Subcutaneous abdominal adipose tissue (tissue), 5 donors: ENCODE data around the gene TMEM183A.

Experiments
- H3K27ac ChIP-seq: one replicate; pipeline ENCODE4 v1.7.0; 2013; ENCODE audit warnings: low read depth, mild to moderate bottlenecking, inconsistent platforms, low read length, moderate library complexity
- H3K27me3 ChIP-seq, 5 donors: one replicate each; pipeline ENCODE4 v1.7.0; 2013; ENCODE audit warnings: low read length in 5 of 5, inconsistent platforms in 1 of 5; ENCODE audit not compliant: control insufficient read depth in 5 of 5, insufficient read depth in 4 of 5
- H3K36me3 ChIP-seq, 5 donors: one replicate each; pipeline ENCODE4 v1.7.0; 2013; ENCODE audit warnings: low read length in 5 of 5; ENCODE audit not compliant: control insufficient read depth in 5 of 5, insufficient read depth in 5 of 5
- H3K4me1 ChIP-seq, 5 donors: one replicate each; pipeline ENCODE4 v1.7.0; 2013; ENCODE audit warnings: low read length in 5 of 5, mild to moderate bottlenecking in 3 of 5, moderate library complexity in 1 of 5; ENCODE audit not compliant: control insufficient read depth in 5 of 5, insufficient read depth in 5 of 5
- H3K4me3 ChIP-seq, 5 donors: one replicate each; pipeline ENCODE4 v1.7.0; 2013; ENCODE audit warnings: low read length in 5 of 5, low read depth in 1 of 5
- H3K9ac ChIP-seq, 5 donors: one replicate each; pipeline ENCODE4 v1.7.0; 2013; ENCODE audit warnings: low read length in 5 of 5, mild to moderate bottlenecking in 4 of 5, moderate library complexity in 3 of 5
- H3K9me3 ChIP-seq, 5 donors: one replicate each; pipeline ENCODE4 v1.7.0; 2013; ENCODE audit warnings: low read length in 5 of 5; ENCODE audit not compliant: control insufficient read depth in 5 of 5
- donor health status: healthy.
- donor health status: healthy.
- donor health status: healthy.
- donor health status: healthy.
- donor health status: healthy.

TMEM183A gene

DNA sequence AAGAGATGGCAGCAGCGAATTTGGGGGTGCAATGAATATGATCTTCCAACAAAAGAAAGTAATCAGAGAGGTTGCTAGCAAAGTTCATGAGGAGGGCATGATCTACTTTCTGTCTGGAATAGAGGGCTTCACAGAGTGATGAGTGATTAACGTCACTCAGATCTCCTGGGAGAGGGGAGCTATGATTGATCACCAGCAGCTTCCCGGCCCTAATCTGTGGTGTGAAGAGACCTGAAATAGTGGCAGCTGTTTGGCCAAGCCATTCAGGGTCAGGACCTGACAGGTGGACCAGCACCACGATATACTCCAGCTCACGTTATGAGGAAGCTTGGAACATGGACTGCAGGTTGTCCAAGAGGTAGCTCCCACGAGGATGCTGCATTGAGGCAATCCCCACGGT, 19.9 kb upstream of the TMEM183A start:
- no peak overlapping the region for H3K9ac ChIP-seq
- no peaks in the 10 kb centered on the region for H3K4me1 ChIP-seq
- no peak overlapping the region for H3K27ac ChIP-seq
- no peaks in the 10 kb centered on the region for H3K36me3 ChIP-seq
- peaks cover 0 to 14% (median 8%) of the 10 kb centered on the region in 5 donors for H3K27me3 ChIP-seq
- H3K4me3 ChIP-seq: no peak overlapping the region
- no peaks in the 10 kb centered on the region for H3K9me3 ChIP-seq

DNA sequence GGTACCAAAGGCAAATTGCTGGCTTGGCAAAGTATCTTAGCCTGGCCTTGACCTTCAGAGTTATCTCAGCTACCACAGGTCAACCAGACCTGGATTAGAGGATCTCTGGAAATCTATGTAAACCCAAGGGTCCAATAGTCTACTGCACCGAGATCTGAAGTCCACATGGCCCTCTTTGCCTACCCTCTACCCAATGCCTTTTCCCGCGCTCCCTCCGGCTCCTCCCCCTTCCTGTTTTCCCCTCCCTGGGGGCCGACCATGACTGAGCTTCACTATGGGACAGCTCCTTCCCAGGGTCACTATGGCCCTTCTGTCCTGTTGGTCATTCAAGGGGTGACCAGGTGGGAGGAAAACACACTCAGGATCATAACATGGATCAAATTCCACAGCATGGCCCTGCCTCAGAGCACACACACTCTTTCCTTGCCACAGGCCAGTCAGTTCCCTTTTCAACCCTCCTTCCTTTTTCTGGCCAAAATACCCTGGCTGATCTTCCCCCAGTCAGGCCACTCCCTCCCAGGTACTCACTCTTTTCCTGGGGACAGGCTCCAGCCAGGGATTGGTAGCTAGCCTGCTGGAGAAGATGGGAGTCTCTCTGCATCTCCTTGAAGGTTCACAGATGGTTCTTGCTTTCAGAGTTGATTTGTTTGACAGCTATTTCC, 19.1 kb upstream of the TMEM183A start:
- Histone ChIP-seq H3K4me3 (no peak overlapping the region), H3K9ac (no peak overlapping the region), H3K27me3 (peaks cover 0 to 14% (median 8%) of the 10 kb centered on the region in 5 donors), H3K36me3 (no peaks in the 10 kb centered on the region), H3K4me1 (no peaks in the 10 kb centered on the region), H3K9me3 (no peaks in the 10 kb centered on the region), H3K27ac (no peak overlapping the region)

DNA sequence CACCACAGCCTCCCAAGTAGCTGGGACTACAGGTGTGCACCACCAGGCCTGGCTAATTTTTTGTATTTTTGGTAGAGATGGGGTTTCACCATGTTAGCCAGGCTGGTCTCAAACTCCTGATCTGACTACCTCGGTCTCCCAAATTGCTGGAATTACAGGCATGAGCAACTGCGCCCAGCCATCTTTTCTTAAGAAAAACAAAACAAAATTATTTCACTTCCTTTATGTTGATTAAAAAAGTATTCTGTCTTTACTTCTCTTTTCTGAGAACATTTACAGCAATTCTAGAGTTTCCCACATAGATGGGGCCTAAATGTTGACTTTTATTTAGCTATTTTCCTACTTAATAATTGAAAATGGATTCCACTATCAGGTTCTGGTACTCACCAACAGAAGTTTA, 17.3 kb upstream of the TMEM183A start:
- no peak overlapping the region for H3K9ac ChIP-seq
- H3K4me1 ChIP-seq: no peaks in the 10 kb centered on the region
- no peaks in the 10 kb centered on the region for H3K36me3 ChIP-seq
- H3K4me3 ChIP-seq: no peak overlapping the region
- no peaks in the 10 kb centered on the region for H3K9me3 ChIP-seq
- H3K27me3 ChIP-seq: peaks cover 0 to 14% (median 8%) of the 10 kb centered on the region in 5 donors
- no peak overlapping the region for H3K27ac ChIP-seq

DNA sequence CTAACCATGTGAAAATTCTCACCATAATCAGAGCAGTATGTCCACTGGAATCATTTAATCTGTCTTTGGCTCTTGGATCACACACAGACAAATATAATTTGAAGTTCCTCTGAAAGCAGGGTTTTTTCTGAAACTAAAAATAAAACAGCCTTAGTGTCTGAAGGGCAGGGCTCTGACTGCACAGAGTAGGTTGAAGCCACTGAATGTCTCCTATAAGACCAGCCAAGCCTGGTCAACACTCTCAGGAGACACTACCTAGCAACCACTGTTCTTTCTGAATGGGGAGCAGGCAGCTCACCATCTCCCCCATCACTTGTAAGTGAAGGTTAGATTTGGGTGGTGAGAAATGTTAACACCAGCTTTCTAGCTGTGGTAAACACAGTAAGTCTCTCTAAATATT, 16.1 kb upstream of the TMEM183A start:
- Histone ChIP-seq H3K36me3 (no peaks in the 10 kb centered on the region), H3K27ac (no peak overlapping the region), H3K27me3 (peaks cover 0 to 16% (median 8%) of the 10 kb centered on the region in 5 donors), H3K4me1 (no peaks in the 10 kb centered on the region), H3K9me3 (no peaks in the 10 kb centered on the region), H3K4me3 (no peak overlapping the region), H3K9ac (no peak overlapping the region)

DNA sequence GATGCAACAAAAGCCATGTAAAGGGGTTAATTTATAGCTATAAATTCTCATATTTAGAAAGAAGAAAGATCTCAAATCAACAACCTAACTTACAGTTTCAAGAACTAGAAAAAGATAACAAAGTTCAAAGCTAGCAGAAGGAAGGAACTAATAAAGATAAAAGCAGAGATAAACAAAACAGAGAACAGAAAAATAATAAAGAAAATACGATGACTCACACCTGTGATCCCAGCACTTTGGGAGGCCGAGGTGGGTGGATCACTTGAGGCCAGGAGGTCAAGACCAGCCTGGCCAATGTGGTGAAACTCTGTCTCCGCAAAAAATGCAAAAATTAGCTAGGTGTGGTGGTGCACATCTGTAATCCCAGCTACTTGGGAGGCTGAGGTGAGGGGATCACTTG, 12.4 kb upstream of the TMEM183A start:
- Histone ChIP-seq H3K27me3 (peaks cover 0 to 8% (median 2%) of the 10 kb centered on the region in 5 donors), H3K27ac (no peak overlapping the region), H3K4me3 (no peak overlapping the region), H3K9ac (no peak overlapping the region), H3K4me1 (peaks cover 0 to 4% (median 3%) of the 10 kb centered on the region in 5 donors), H3K9me3 (no peaks in the 10 kb centered on the region), H3K36me3 (no peaks in the 10 kb centered on the region)

DNA sequence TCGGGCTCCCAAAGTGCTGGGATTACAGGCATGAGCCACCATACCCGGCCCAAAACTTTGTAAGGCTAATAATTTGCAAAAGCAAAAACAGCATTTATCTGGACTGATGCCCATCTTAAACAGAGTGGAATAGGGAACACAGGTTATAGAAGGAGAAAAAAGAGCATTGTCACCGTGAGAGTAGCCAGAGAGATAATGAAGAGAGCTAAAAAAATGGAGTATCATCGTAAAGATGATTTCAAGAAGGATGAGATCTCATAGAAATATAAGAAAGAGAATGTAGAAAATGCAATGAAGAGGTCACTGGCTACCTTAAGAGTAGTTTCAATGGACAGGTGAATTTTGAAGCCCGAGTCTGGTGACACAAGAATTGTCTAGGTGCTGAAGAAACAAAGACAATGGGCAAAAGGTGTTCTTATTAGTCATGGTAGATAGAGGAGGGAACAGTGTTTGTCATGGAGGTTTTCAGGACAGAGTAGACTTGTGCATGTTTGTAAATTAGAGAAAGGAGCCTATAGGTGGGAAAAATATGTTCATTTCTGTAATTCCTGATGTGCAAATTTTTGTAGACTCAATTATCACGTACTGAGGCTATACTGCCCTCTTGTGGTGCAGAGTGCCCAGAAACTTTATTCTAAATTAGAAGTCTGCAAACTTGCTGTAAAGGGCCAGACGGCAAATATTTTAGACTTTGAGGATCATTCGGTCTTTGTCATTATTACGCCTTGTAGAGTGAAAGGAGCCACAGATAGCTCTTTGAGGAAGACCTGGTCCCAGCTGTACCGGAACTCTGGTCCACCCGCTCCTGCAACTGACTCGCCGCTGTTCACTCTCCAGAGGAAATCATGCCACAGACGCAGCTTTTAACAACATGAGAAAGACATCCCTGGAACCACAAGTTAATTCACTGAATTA, 8.1 kb upstream of the TMEM183A start:
- Histone ChIP-seq H3K36me3 (no peaks in the 10 kb centered on the region), H3K4me1 (peaks cover 0 to 4% (median 3%) of the 10 kb centered on the region in 5 donors), H3K27ac (no peak overlapping the region), H3K9ac (peak overlapping the region in 2 of 5 donors; percentile 14 to 39), H3K27me3 (peaks cover 0 to 2% (median 0%) of the 10 kb centered on the region in 5 donors), H3K4me3 (peak overlapping the region in 3 of 5 donors; percentile 12 to 34 (median 13)), H3K9me3 (no peaks in the 10 kb centered on the region)

DNA sequence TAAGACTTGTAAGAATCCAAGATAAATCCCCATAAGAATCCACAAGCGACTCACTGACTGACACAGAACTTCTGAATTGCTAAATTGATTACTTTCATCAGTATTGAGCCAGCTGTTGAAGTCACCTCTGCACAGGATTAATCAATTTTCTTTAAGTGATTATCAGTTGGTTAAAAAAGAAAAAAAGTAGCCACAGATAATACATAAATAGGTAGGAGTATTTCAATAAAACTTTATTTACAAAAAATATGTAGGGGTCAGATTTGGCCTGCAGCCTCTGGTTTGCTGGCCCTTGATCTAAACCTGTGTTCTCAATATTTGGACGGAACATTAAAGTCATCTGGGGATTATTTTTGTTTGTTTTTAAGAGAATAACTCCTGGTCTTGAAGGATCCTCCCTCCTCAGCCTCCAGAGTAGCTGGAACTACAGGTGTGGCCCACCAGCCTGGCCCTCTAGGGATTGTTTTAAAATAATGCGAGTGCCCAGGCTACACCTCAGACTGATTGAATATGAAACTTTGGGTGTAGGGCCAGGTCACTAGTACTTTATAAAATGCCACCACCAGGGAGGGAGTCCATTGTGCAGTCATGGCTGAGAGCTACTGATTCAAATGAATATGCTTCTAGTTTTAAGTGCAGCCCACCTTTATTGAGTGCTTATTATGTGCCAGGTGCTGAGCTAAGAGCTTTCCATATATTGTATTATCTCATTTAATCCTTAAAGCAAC, 6.8 kb upstream of the TMEM183A start:
- Histone ChIP-seq H3K36me3 (no peaks in the 10 kb centered on the region), H3K9ac (no peak overlapping the region), H3K4me3 (no peak overlapping the region), H3K27me3 (peaks cover 0 to 2% (median 0%) of the 10 kb centered on the region in 5 donors), H3K9me3 (no peaks in the 10 kb centered on the region), H3K4me1 (peaks cover 0 to 4% (median 3%) of the 10 kb centered on the region in 5 donors), H3K27ac (no peak overlapping the region)

DNA sequence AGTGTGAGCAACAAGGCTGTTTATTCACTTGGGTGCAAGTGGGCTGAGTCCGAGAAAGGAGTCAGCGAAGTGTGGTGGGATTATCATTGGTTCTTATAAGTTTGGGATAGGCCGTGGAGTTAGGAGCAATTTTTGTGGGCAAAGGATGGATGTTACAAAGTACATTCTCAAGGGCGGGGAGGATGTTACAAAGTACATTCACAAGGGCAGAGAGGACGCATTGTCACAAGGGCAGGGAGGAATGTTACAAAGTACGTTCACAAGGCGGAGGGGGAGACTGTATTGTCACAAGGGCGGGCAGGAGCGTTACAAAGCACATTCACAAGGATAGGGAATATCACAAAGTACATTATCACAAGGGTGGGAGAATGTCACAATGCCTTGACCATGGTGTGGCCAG, 5.2 kb upstream of the TMEM183A start:
- Histone ChIP-seq H3K9ac (no peak overlapping the region), H3K36me3 (no peaks in the 10 kb centered on the region), H3K27ac (no peak overlapping the region), H3K4me3 (no peak overlapping the region), H3K9me3 (no peaks in the 10 kb centered on the region), H3K27me3 (no peaks in the 10 kb centered on the region), H3K4me1 (peaks cover 0 to 12% (median 8%) of the 10 kb centered on the region in 5 donors)

DNA sequence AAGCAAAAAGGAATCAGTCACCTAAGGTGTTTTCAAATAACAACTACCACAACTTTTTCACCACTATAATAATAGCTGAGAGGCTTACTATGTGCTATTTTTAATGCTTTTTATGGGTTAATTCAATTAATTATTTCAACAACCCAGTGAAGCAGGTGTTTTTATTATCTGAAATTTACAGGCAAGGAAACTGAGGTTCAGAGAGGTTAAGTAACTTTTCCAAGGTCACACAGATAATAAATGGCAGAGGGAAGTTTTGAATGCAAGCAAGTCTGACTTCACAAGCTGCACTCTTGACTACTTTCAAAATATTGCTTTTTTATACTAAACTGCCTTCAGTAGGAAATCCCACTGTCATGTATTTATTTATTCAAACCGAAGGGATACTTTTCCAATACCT, 4.2 kb upstream of the TMEM183A start:
- Histone ChIP-seq H3K27me3 (no peaks in the 10 kb centered on the region), H3K27ac (no peak overlapping the region)

More for the DNA sequence above, 4.2 kb upstream of the TMEM183A start:
- peaks cover 0 to 15% (median 12%) of the 10 kb centered on the region in 5 donors for H3K4me1 ChIP-seq
- no peak overlapping the region for H3K4me3 ChIP-seq
- H3K9me3 ChIP-seq: no peaks in the 10 kb centered on the region
- no peaks in the 10 kb centered on the region for H3K36me3 ChIP-seq
- H3K9ac ChIP-seq: no peak overlapping the region
